Skeletal muscle tissue (tissue), 5 donors: ENCODE results near the gene PITPNM1. TPM values are rescaled to one million over a fixed set of nuclear protein-coding genes. Genes with fewer than 3 reads are reported as not detected.

Source experiments
- H3K27ac ChIP-seq: one replicate; pipeline ENCODE4 v1.7.0; 2013; ENCODE audit warnings: mild to moderate bottlenecking, low read depth, low read length, inconsistent platforms
- H3K27me3 ChIP-seq, 3 donors: one replicate each; pipeline ENCODE4 v1.7.0; 2013; ENCODE audit warnings: low read length in 3 of 3; ENCODE audit not compliant: control insufficient read depth in 3 of 3, insufficient read depth in 3 of 3
- H3K36me3 ChIP-seq, 3 donors: one replicate each; pipeline ENCODE4 v1.7.0; 2013; ENCODE audit warnings: low read length in 3 of 3; ENCODE audit not compliant: control insufficient read depth in 3 of 3, insufficient read depth in 3 of 3
- H3K4me1 ChIP-seq, 3 donors: one replicate each; pipeline ENCODE4 v1.7.0; 2013; ENCODE audit warnings: low read length in 3 of 3, mild to moderate bottlenecking in 3 of 3; ENCODE audit not compliant: control insufficient read depth in 3 of 3, insufficient read depth in 3 of 3
- H3K4me3 ChIP-seq, 3 donors: one replicate each; pipeline ENCODE4 v1.7.0; 2013; ENCODE audit warnings: low read length in 3 of 3
- H3K9ac ChIP-seq, 3 donors: one replicate each; pipeline ENCODE4 v1.7.0; 2013; ENCODE audit warnings: low read length in 3 of 3, mild to moderate bottlenecking in 3 of 3, moderate library complexity in 2 of 3, low read depth in 1 of 3
- H3K9me3 ChIP-seq, 3 donors: one replicate each; pipeline ENCODE4 v1.7.0; 2013; ENCODE audit warnings: low read length in 3 of 3; ENCODE audit not compliant: control insufficient read depth in 3 of 3
- small RNA-seq: library from RNA; depleted of rRNA; stranded (forward); fragments of <200 nt; gene quantifications from one replicate; pipeline ENCODE3, GENCODE V24; 2014
- total RNA-seq: library from RNA; depleted of rRNA; stranded (reverse); fragments of >200 nt; gene quantifications from one replicate; pipeline ENCODE4 v1.2.3, GENCODE V29; 2014
- donor health status: Osteomylitis.

Gene PITPNM1
- total RNA-seq, 1 donor from 2014 or later: 5.7 TPM

DNA sequence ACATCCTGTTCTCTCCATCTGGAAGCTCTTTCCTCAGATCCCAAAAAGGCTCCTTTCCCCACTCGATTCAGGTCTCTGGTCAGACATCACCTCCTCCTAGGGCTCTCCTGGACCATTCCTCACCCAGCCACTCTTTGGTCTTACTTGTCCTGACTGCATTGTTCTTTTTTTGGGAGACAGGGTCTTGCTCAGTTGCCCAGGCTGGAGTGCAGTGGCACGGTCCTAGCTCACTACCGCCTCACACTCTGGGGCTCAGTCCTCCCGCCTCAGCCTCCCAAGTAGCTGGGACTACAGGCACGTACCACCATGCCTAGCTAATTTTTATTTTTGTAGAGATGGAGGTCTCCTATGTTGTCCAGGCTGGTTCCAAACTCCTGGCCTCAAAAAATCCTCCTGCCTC lies 59.6 kb downstream of the PITPNM1 start:
- Histone ChIP-seq H3K27ac (no peak overlapping the region), H3K4me3 (no peak overlapping the region), H3K4me1 (peaks cover 13 to 22% (median 16%) of the 10 kb centered on the region in 3 donors), H3K9me3 (no peaks in the 10 kb centered on the region), H3K36me3 (peaks cover 0 to 7% (median 4%) of the 10 kb centered on the region in 3 donors), H3K27me3 (peaks cover 0 to 4% (median 0%) of the 10 kb centered on the region in 3 donors), H3K9ac (no peak overlapping the region)

GRCh38 chr11:67442504-67443404 lies 62.4 kb downstream of the PITPNM1 start:
- peaks cover 25 to 38% (median 28%) of the 10 kb centered on the region in 3 donors for H3K4me1 ChIP-seq
- H3K9ac ChIP-seq: peak overlapping the region; percentile 74 to 84 (median 76)
- peak overlapping the region; percentile 62 to 80 (median 71) for H3K4me3 ChIP-seq
- no peaks in the 10 kb centered on the region for H3K27me3 ChIP-seq
- peak overlapping the region; percentile 80 for H3K27ac ChIP-seq
- no peaks in the 10 kb centered on the region for H3K9me3 ChIP-seq
- H3K36me3 ChIP-seq: peaks cover 4 to 12% (median 5%) of the 10 kb centered on the region in 3 donors

Small RNA genes within 50 kb of the gene (small RNA-seq; reads per million reads assigned to genes)
- gene MIR6752: not detected

Other genes starting within 250 kb of the PITPNM1 start
- gene GRK2, start 238.9 kb downstream of the PITPNM1 start, total RNA-seq: 27.7 TPM
- gene ANKRD13D, start 216.1 kb downstream of the PITPNM1 start, total RNA-seq: 12.5 TPM
- gene SSH3, start 201.8 kb downstream of the PITPNM1 start, total RNA-seq: 6.8 TPM
- gene POLD4, start 151.8 kb downstream of the PITPNM1 start, total RNA-seq: 14.6 TPM
- gene CLCF1, start 131.8 kb downstream of the PITPNM1 start, total RNA-seq: 1.0 TPM
- 2.6 TPM for gene RAD9A, start 113.4 kb downstream of the PITPNM1 start, total RNA-seq
- 163 TPM for gene PPP1CA, start 103.5 kb downstream of the PITPNM1 start, total RNA-seq
- 1.0 TPM for gene TBC1D10C, start 101.3 kb downstream of the PITPNM1 start, total RNA-seq
- gene CARNS1, start 89.7 kb downstream of the PITPNM1 start, total RNA-seq: 17.2 TPM
- gene RPS6KB2, start 76.9 kb downstream of the PITPNM1 start, total RNA-seq: 23.5 TPM
- gene PTPRCAP, start 67.7 kb downstream of the PITPNM1 start, total RNA-seq: not detected
- gene CORO1B, start 61.9 kb downstream of the PITPNM1 start, total RNA-seq: 34.4 TPM
- gene GPR152, start 52.6 kb downstream of the PITPNM1 start, total RNA-seq: not detected
- 0.52 TPM for gene CABP4, start 50.0 kb downstream of the PITPNM1 start, total RNA-seq
- 17.2 TPM for gene TMEM134, start 36.1 kb downstream of the PITPNM1 start, total RNA-seq
- gene AIP, start 22.3 kb downstream of the PITPNM1 start, total RNA-seq: 84.5 TPM
- 2.6 TPM for gene CDK2AP2, start 2.8 kb upstream of the PITPNM1 start, total RNA-seq
- gene CABP2, start 18.1 kb upstream of the PITPNM1 start, total RNA-seq: not detected
- gene GSTP1, start 78.4 kb upstream of the PITPNM1 start, total RNA-seq: 293 TPM
- gene NDUFV1, start 101.6 kb upstream of the PITPNM1 start, total RNA-seq: 178 TPM
- 5.2 TPM for gene NUDT8, start 124.6 kb upstream of the PITPNM1 start, total RNA-seq
- gene TBX10, start 134.4 kb upstream of the PITPNM1 start, total RNA-seq: not detected
- not detected for gene ACY3, start 145.4 kb upstream of the PITPNM1 start, total RNA-seq
- gene ALDH3B2, start 169.3 kb upstream of the PITPNM1 start, total RNA-seq: not detected